Fibroblast of lung (primary cell): Measurements from ENCODE around the gene RASA1. TPM values are rescaled to one million over a fixed set of nuclear protein-coding genes. Genes with fewer than 3 reads are reported as not detected.

Experiments
- DNase-seq, 2 donors: peaks; one replicate each; pipeline versions ENCODE4 v3.0.0 to v3.0.0-alpha.2; 2010; ENCODE audit warnings: low read depth in 2 of 2
- H2AFZ ChIP-seq: 2 replicates; pipeline ENCODE4 v1.5.1; 2012; ENCODE audit warnings: low read length, control low read depth, inconsistent platforms
- H3K27ac ChIP-seq: 2 replicates; pipeline ENCODE4 v1.5.1; 2011; ENCODE audit warnings: low read length, control low read depth; ENCODE audit not compliant: insufficient read depth
- H3K27me3 ChIP-seq: 2 replicates; pipeline ENCODE4 v1.5.1; 2011; ENCODE audit warnings: mild to moderate bottlenecking, low read length; ENCODE audit not compliant: control insufficient read depth, insufficient read depth
- H3K36me3 ChIP-seq: 2 replicates; pipeline ENCODE4 v1.5.1; 2011; ENCODE audit warnings: low read length; ENCODE audit not compliant: control insufficient read depth, insufficient read depth
- H3K4me1 ChIP-seq: 2 replicates; pipeline ENCODE4 v1.5.1; 2011; ENCODE audit warnings: low read length; ENCODE audit not compliant: control insufficient read depth, insufficient read depth; ENCODE audit errors: extremely low read depth
- H3K4me2 ChIP-seq: 2 replicates; pipeline ENCODE4 v1.5.1; 2011; ENCODE audit warnings: low read length, control low read depth; ENCODE audit not compliant: insufficient read depth; ENCODE audit errors: extremely low read depth
- H3K4me3 ChIP-seq, 4 experiments: fragments of 200-600 bp in 1 of 4; sonication (generic) in 1 of 4; replicated peaks in 1 of 4; 2 replicates each; pipeline ENCODE4 v1.5.1; 2011 to 2016; ENCODE audit warnings: low read length in 4 of 4, low read depth in 3 of 4, mild to moderate bottlenecking in 3 of 4, control low read depth in 2 of 4, inconsistent platforms in 1 of 4, mixed read lengths in 1 of 4; ENCODE audit not compliant: insufficient read depth in 1 of 4; ENCODE audit errors: control extremely low read depth in 1 of 4
- H3K79me2 ChIP-seq: 2 replicates; pipeline ENCODE4 v1.5.1; 2012; ENCODE audit warnings: mild to moderate bottlenecking, low read length, inconsistent platforms; ENCODE audit not compliant: control insufficient read depth, insufficient read depth
- H3K9ac ChIP-seq: 2 replicates; pipeline ENCODE4 v1.5.1; 2011; ENCODE audit warnings: mild to moderate bottlenecking, low read length, control low read depth; ENCODE audit not compliant: insufficient read depth
- H3K9me3 ChIP-seq: 2 replicates; pipeline ENCODE4 v1.5.1; 2012; ENCODE audit warnings: low read depth, low read length; ENCODE audit not compliant: control insufficient read depth, insufficient read depth
- H4K20me1 ChIP-seq: 2 replicates; pipeline ENCODE4 v1.5.1; 2011; ENCODE audit warnings: low read length; ENCODE audit not compliant: control insufficient read depth, insufficient read depth; ENCODE audit errors: extremely low read depth
- CTCF ChIP-seq, 2 donors: IDR thresholded peaks in 1 of 2; conservative IDR thresholded peaks in 1 of 2; 1 replicate in 1 of 2; 2 replicates in 1 of 2; pipeline ENCODE4 v1.5.1; 2011 to 2012; ENCODE audit warnings: low read length in 2 of 2, control low read depth in 1 of 2, inconsistent platforms in 1 of 2, low read depth in 1 of 2, mild to moderate bottlenecking in 1 of 2
- EZH2 ChIP-seq: IDR thresholded peaks from 2 replicates; pipeline ENCODE4 v1.5.1; 2012; ENCODE audit warnings: low read length, control low read depth, mild to moderate bottlenecking; ENCODE audit errors: missing control alignments
- polyA plus RNA-seq, 2 donors: library from polyadenylated mRNA; depleted of rRNA in 1 of 2; stranded (reverse) in 1 of 2; unstranded in 1 of 2; fragments of >200 nt; gene quantifications; 2 replicates each; pipeline ENCODE4 v1.2.1, GENCODE V29; 2011 to 2012; ENCODE audit warnings: missing spikeins in 1 of 2
- total RNA-seq: library from RNA; depleted of rRNA; stranded (reverse); fragments of >200 nt; gene quantifications from 2 replicates; pipeline ENCODE4 v1.2.1, GENCODE V29; 2014

The RASA1 gene
- total and polyA plus RNA-seq, 2 donors (not counting 1 experiment from before 2014, with no cell fraction given) = 45.8 to 66.6 TPM

GRCh38 chr5:87418506-87418905 lies 150.8 kb downstream of the RASA1 start:
- no peaks in the 10 kb centered on the region for H3K4me1 ChIP-seq
- H3K9me3 ChIP-seq = no peaks in the 10 kb centered on the region
- H2AFZ ChIP-seq = no peak overlapping the region
- DNase-seq = no peak
- TF ChIP-seq EZH2 = no peak
- no peak for TF ChIP-seq CTCF (conservative IDR thresholded peaks at IDR 0.05 in 1 of 2, IDR thresholded peaks at IDR 0.05 in 1 of 2; ENCODE audit: low read depth in 1 of 2, low read length in 2 of 2)
- H3K36me3 ChIP-seq = no peaks in the 10 kb centered on the region
- no peaks in the 10 kb centered on the region for H4K20me1 ChIP-seq
- H3K27ac ChIP-seq = no peak overlapping the region
- H3K4me2 ChIP-seq = no peak overlapping the region
- no peak overlapping the region for H3K4me3 ChIP-seq
- H3K27me3 ChIP-seq = no peaks in the 10 kb centered on the region
- no peak overlapping the region for H3K9ac ChIP-seq
- H3K79me2 ChIP-seq = no peaks in the 10 kb centered on the region

GRCh38 chr5:87421307-87421706 lies 153.6 kb downstream of the RASA1 start:
- H3K36me3 ChIP-seq = no peaks in the 10 kb centered on the region
- H3K4me2 ChIP-seq = no peak overlapping the region
- H4K20me1 ChIP-seq = no peaks in the 10 kb centered on the region
- H3K9ac ChIP-seq = no peak overlapping the region
- no peaks in the 10 kb centered on the region for H3K27me3 ChIP-seq
- no peak for TF ChIP-seq EZH2
- no peak for TF ChIP-seq CTCF (conservative IDR thresholded peaks at IDR 0.05 in 1 of 2, IDR thresholded peaks at IDR 0.05 in 1 of 2; ENCODE audit: low read depth in 1 of 2, low read length in 2 of 2)
- H3K4me3 ChIP-seq = no peak overlapping the region
- no peak overlapping the region for H2AFZ ChIP-seq
- no peaks in the 10 kb centered on the region for H3K9me3 ChIP-seq
- H3K27ac ChIP-seq = no peak overlapping the region
- H3K4me1 ChIP-seq = no peaks in the 10 kb centered on the region
- DNase-seq = no peak
- no peaks in the 10 kb centered on the region for H3K79me2 ChIP-seq

- Histone ChIP-seq H3K27ac (no peak overlapping the region), H2AFZ (no peak overlapping the region), H4K20me1 (no peaks in the 10 kb centered on the region), H3K36me3 (no peaks in the 10 kb centered on the region), H3K79me2 (no peaks in the 10 kb centered on the region), H3K4me3 (no peak overlapping the region), H3K4me1 (no peaks in the 10 kb centered on the region), H3K9me3 (no peaks in the 10 kb centered on the region), H3K27me3 (no peaks in the 10 kb centered on the region), H3K9ac (no peak overlapping the region), H3K4me2 (no peak overlapping the region)
- DNase-seq = no peak
- TF ChIP-seq CTCF (conservative IDR thresholded peaks at IDR 0.05 in 1 of 2, IDR thresholded peaks at IDR 0.05 in 1 of 2; ENCODE audit: low read depth in 1 of 2, low read length in 2 of 2) (no peak), EZH2 (no peak)
Observed at GRCh38 chr5:87423755-87424154, 156.1 kb downstream of the RASA1 start.
